Loucy (cell line): ENCODE measurements around the gene C1orf174.

Experiments used
- CTCF ChIP-seq: fragments of 200-600 bp; sonication (generic); conservative IDR thresholded peaks from 2 replicates; pipeline ENCODE4 v1.5.1; 2014; ENCODE audit warnings: mild to moderate bottlenecking, antibody characterized with exemption, low read length
- EZH2phosphoT487 ChIP-seq: fragments of 200-600 bp; IDR thresholded peaks from 2 replicates; pipeline ENCODE4 v1.6.1; 2018; ENCODE audit warnings: antibody characterized with exemption, mild to moderate bottlenecking, moderate library complexity, borderline replicate concordance

GRCh38 chr1:3889936-3890335 lies 10.1 kb downstream of the C1orf174 start:
- TF ChIP-seq CTCF (no peak), EZH2phosphoT487 (no peak)
